ENCODE data around the gene SH3TC1. TPM values are rescaled to one million over a fixed set of nuclear protein-coding genes. Genes with fewer than 3 reads are reported as not detected.

The SH3TC1 gene
- total and polyA plus RNA-seq, 2 of the 8 experiments (the other 6 are each of a cell fraction or from before 2014, with no cell fraction given): 0.15 TPM; not detected in 1

DNA sequence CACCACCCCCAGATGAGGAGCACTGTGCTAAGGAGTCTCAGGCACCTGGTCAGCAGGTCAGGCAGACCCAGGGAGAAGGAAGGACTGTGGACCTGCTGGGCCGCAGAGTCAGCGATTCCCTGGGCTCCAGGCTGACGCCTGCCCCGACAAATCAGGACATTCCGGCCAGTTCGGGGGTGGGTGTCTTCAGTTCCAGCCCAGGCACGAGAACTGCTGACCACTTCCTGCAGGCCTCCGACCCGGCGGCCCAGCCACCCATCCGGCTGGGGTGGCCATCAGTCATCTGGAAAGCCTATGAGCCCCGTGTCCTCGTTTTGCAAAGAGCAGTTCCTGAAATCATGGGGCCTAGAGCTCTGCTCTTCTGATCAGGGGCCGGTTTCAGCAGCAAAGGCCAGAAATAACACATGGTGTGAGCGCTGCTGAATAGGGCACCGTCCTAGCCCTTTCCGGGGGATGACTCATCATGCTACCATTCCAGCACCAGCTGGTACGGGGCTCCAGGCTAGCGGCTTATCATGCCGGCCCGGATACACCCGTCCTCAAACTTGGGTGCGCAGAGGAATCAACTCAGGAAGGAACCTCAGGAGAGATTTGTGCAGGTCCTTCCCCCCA is 7.8 kb upstream of the SH3TC1 start:
- no peak overlapping the region for H3K14ac ChIP-seq (ENCODE audit: insufficient read length)
- H3K27me3 ChIP-seq (replicated peaks in 1 of 4; ENCODE audit: control insufficient read depth in 3 of 4, extremely low read depth in 1 of 4, insufficient read depth in 3 of 4, low read length in 3 of 4): no peaks in the 10 kb centered on the region
- H2BK15ac ChIP-seq (ENCODE audit: low read length): no peak overlapping the region
- H3K36me3 ChIP-seq (ENCODE audit: control insufficient read depth in 2 of 4, insufficient read depth in 4 of 4, low read length in 3 of 4): no peaks in the 10 kb centered on the region
- no peaks in the 10 kb centered on the region for H3K79me1 ChIP-seq (ENCODE audit: low read depth, low read length)
- no peak overlapping the region for H2BK20ac ChIP-seq (ENCODE audit: low read length)
- no peak overlapping the region for H3K27ac ChIP-seq (ENCODE audit: low read depth, low read length)
- H3K79me2 ChIP-seq (ENCODE audit: control insufficient read depth in 1 of 2, insufficient read depth in 2 of 2, low read length in 2 of 2): no peaks in the 10 kb centered on the region
- peak overlapping the region; percentile 76 for H4K8ac ChIP-seq (ENCODE audit: extremely low read depth, insufficient read depth, low read length)
- no peak overlapping the region for H2BK120ac ChIP-seq (replicated peaks; ENCODE audit: low read depth, low read length)
- H3K23me2 ChIP-seq (ENCODE audit: low read depth, low read length): no peaks in the 10 kb centered on the region
- CTCF ChIA-PET (ENCODE audit: partially characterized antibody): interaction anchor here (0.8 to 2.9 kb wide), 9 partner anchors 8 to 220 kb away, joined by 3 to 13 read pairs (median 4); partner anchors contain the start of gene SH3TC1
- H4K91ac ChIP-seq (replicated peaks; ENCODE audit: insufficient read length, low read length): no peak overlapping the region
- no peak overlapping the region for H2AK5ac ChIP-seq (ENCODE audit: low read depth, low read length)
- no peak overlapping the region for H3K4me3 ChIP-seq (ENCODE audit: extremely low read depth in 1 of 4, insufficient read depth in 2 of 4, low read depth in 3 of 4, low read length in 4 of 4)
- H3K56ac ChIP-seq (replicated peaks; ENCODE audit: insufficient read length, low read depth, low read length): no peak overlapping the region
- H3K9ac ChIP-seq (replicated peaks in 1 of 4; ENCODE audit: extremely low read depth in 1 of 4, low read depth in 3 of 4, low read length in 3 of 4): no peak overlapping the region
- H4K20me1 ChIP-seq (replicated peaks in 1 of 2; ENCODE audit: control insufficient read depth in 1 of 2, insufficient read depth in 2 of 2, low read length in 2 of 2): no peaks in the 10 kb centered on the region
- FAIRE-seq (no peak), DNase-seq (ENCODE audit: low read depth in 1 of 2, low spot score in 2 of 2) (no peak)
- no peak overlapping the region for H3K4ac ChIP-seq (replicated peaks; ENCODE audit: insufficient read length, low read depth, low read length)
- no peak overlapping the region for H3K23ac ChIP-seq (ENCODE audit: insufficient read length)
- peaks cover 0 to 6% (median 3%) of the 10 kb centered on the region in 4 experiments; a peak in 3 of 7 replicates for H3K4me1 ChIP-seq (replicated peaks in 1 of 4; ENCODE audit: control insufficient read depth in 3 of 4, insufficient read depth in 4 of 4, low read length in 3 of 4)
- no peak overlapping the region; the same call in 1 of the 2 replicates for H2AFZ ChIP-seq (ENCODE audit: low read length)
- WGBS, 2 experiments (ENCODE audit: extremely low coverage in 1 of 2, insufficient coverage in 1 of 2, insufficient read length in 1 of 2, insufficient replicate concordance in 2 of 2, low coverage in 1 of 2, low lambda C conversion rate in 2 of 2, missing lambda C conversion rate in 1 of 2): 92% methylated on average over 23 of the region's 23 CpGs; no CpG with 5 or more reads in 1 of the 2 experiments
- POLR2A ChIA-PET (ENCODE audit: partially characterized antibody): no interaction called here
- no peak for TF ChIP-seq CREB1 (IDR thresholded peaks at IDR 0.05)
- TF ChIP-seq TBP (IDR thresholded peaks at IDR 0.05; ENCODE audit: low read depth, low read length): no peak
- 0 out of 2 replicates have a peak, but pooled peaks have one; percentile 16 for TF ChIP-seq JUND (IDR thresholded peaks at IDR 0.05; ENCODE audit: low read length)
- H2BK12ac ChIP-seq (ENCODE audit: low read depth, low read length): no peak overlapping the region
- no peaks in the 10 kb centered on the region for H3K9me3 ChIP-seq (ENCODE audit: insufficient read depth in 2 of 2, low read depth in 1 of 2, low read length in 1 of 2)
- no peak overlapping the region for H4K5ac ChIP-seq (ENCODE audit: insufficient read length, low read depth, low read length)
- no peak overlapping the region for H2BK5ac ChIP-seq (ENCODE audit: low read depth, low read length)
- H3K4me2 ChIP-seq (ENCODE audit: insufficient read depth in 1 of 2, low read depth in 2 of 2, low read length in 2 of 2): no peak overlapping the region
- H3K18ac ChIP-seq (ENCODE audit: extremely low read depth, low read length): no peak overlapping the region
